PFSK-1 (cell line): ENCODE results near the gene REPIN1.

Source experiments
- FOXP2 ChIP-seq: optimal IDR thresholded peaks from 2 replicates; pipeline ENCODE3; 2011; ENCODE audit warnings: borderline replicate concordance, control low read depth, inconsistent platforms; ENCODE audit not compliant: insufficient read depth; ENCODE audit errors: extremely low read length, extremely low read depth
- POLR2AphosphoS5 ChIP-seq: IDR thresholded peaks from 2 replicates; pipeline ENCODE4 v1.6.1; 2012; ENCODE audit warnings: low read depth, mild to moderate bottlenecking, control low read depth, low read length, moderate library complexity
- REST ChIP-seq, 2 experiments: IDR thresholded peaks; 2 replicates each; pipeline versions ENCODE4 v1.6.1 to v1.8.0; 2011 to 2012; ENCODE audit warnings: low read depth in 2 of 2, low read length in 2 of 2, control low read depth in 1 of 2, inconsistent platforms in 1 of 2, mild to moderate bottlenecking in 1 of 2, moderate library complexity in 1 of 2; ENCODE audit not compliant: insufficient read depth in 1 of 2
- SIN3A ChIP-seq: IDR thresholded peaks from 2 replicates; pipeline ENCODE4 v1.6.1; 2012; ENCODE audit warnings: mild to moderate bottlenecking, low read length, moderate library complexity, borderline replicate concordance; ENCODE audit not compliant: insufficient read depth
- TAF1 ChIP-seq: IDR thresholded peaks from 2 replicates; pipeline ENCODE4 v1.6.1; 2012; ENCODE audit warnings: low read length, control low read depth, borderline replicate concordance; ENCODE audit not compliant: insufficient read depth

REPIN1 gene

GRCh38 chr7:150340024-150340749, 28.4 kb upstream of the REPIN1 start:
- TF ChIP-seq POLR2AphosphoS5 = no peak
- no peak for TF ChIP-seq SIN3A
- TF ChIP-seq FOXP2 = no peak
- TF ChIP-seq REST (IDR thresholded peaks at IDR 0.05; ENCODE audit: insufficient read depth in 1 of 2, low read depth in 2 of 2, low read length in 2 of 2) = no peak
- TF ChIP-seq TAF1 = no peak

- TF ChIP-seq SIN3A (no peak), REST (IDR thresholded peaks at IDR 0.05; ENCODE audit: insufficient read depth in 1 of 2, low read depth in 2 of 2, low read length in 2 of 2) (no peak), TAF1 (no peak), POLR2AphosphoS5 (no peak), FOXP2 (no peak)
These were observed 27.8 kb upstream of the REPIN1 start for GRCh38 chr7:150340875-150341262.

- TF ChIP-seq REST (IDR thresholded peaks at IDR 0.05; ENCODE audit: insufficient read depth in 1 of 2, low read depth in 2 of 2, low read length in 2 of 2) (no peak), SIN3A (no peak), FOXP2 (no peak), POLR2AphosphoS5 (no peak), TAF1 (no peak)
These were observed 27.1 kb upstream of the REPIN1 start, which contains the start of gene RARRES2 for GRCh38 chr7:150341263-150342120. RARRES2 (minus strand) TSS chr7:150341629; CDS start chr7:150340609, 1,020 bp downstream.

- TF ChIP-seq TAF1 (no peak), POLR2AphosphoS5 (no peak)
These were observed 26.6 kb upstream of the REPIN1 start for GRCh38 chr7:150342121-150342408.

GRCh38 chr7:150343225-150343624, 25.4 kb upstream of the REPIN1 start:
- no peak for TF ChIP-seq FOXP2

- TF ChIP-seq REST (IDR thresholded peaks at IDR 0.05; ENCODE audit: insufficient read depth in 1 of 2, low read depth in 2 of 2, low read length in 2 of 2) (no peak), SIN3A (no peak), TAF1 (no peak)
These were observed 24.3 kb upstream of the REPIN1 start for GRCh38 chr7:150344299-150344698.
